PC-3 (cell line): ENCODE measurements around the gene AACS.

ENCODE experiments used
- CTCF ChIP-seq: fragments of 300-600 bp; sonication (generic); conservative IDR thresholded peaks from 2 replicates; pipeline ENCODE4 v1.5.1; 2017; ENCODE audit warnings: antibody characterized with exemption, low read depth, mild to moderate bottlenecking, low read length
- EZH2phosphoT487 ChIP-seq: fragments of 300-600 bp; sonication (generic); IDR thresholded peaks from 2 replicates; pipeline ENCODE4 v1.6.1; 2018; ENCODE audit warnings: mild to moderate bottlenecking, antibody characterized with exemption, low read length, borderline replicate concordance

- TF ChIP-seq CTCF (no peak), EZH2phosphoT487 (no peak)
These were observed 35.6 kb downstream of the AACS start for GRCh38 chr12:125100551-125101434.
